Panc1 (cell line): ENCODE measurements around the gene TFEC. TPM values are rescaled to one million over a fixed set of nuclear protein-coding genes. Genes with fewer than 3 reads are reported as not detected.

Experiments
- ATAC-seq: fragments of 200-7000 bp; cut with Tn5 transposase; 2 replicates; pipeline ENCODE4 v1.9.1; 2020; ENCODE audit warnings: mild to moderate bottlenecking, moderate library complexity
- BruUV-seq: library from RNA; stranded (reverse); fragments of 400-500 nt; replicated peaks from 2 replicates; lab custom pipeline; 2021; lab: Mats Ljungman, UMichigan
- CTCF ChIA-PET: fragments of 300-600 bp; sonication (Branson Sonifier 250); formaldehyde crosslinking; loops from one replicate; lab custom pipeline; 2022; ENCODE audit warnings: antibody characterized with exemption; lab: Charles Lee
- POLR2A ChIA-PET: fragments of 300-600 bp; sonication (Branson Sonifier 250); formaldehyde crosslinking; loops from one replicate; lab custom pipeline; 2022; ENCODE audit warnings: antibody characterized with exemption; lab: Charles Lee
- DNase-seq: peaks from one replicate; pipeline ENCODE4 v3.0.0-alpha.2; 2010; ENCODE audit warnings: low read depth, low spot score
- H3K27ac ChIP-seq: 2 replicates; pipeline ENCODE4 v1.5.1; 2011; ENCODE audit warnings: mild to moderate bottlenecking, low read length, inconsistent platforms
- H3K27me3 ChIP-seq: fragments of 200-500 bp; sonication (Bioruptor generic); 2 replicates; pipeline ENCODE4 v1.6.0; 2014; ENCODE audit warnings: low read length, inconsistent platforms; ENCODE audit not compliant: control insufficient read depth, insufficient read depth
- H3K36me3 ChIP-seq: fragments of 200-500 bp; sonication (Bioruptor generic); 2 replicates; pipeline ENCODE4 v1.5.1; 2014; ENCODE audit warnings: inconsistent platforms, mild to moderate bottlenecking, low read length, moderate library complexity; ENCODE audit not compliant: control insufficient read depth, insufficient read depth
- H3K4me1 ChIP-seq: 2 replicates; pipeline ENCODE4 v1.5.1; 2011; ENCODE audit warnings: inconsistent platforms, mild to moderate bottlenecking, low read length, moderate library complexity; ENCODE audit not compliant: control insufficient read depth, insufficient read depth
- H3K4me3 ChIP-seq, 2 experiments: 2 replicates each; pipeline ENCODE4 v1.5.1; 2011 to 2012; ENCODE audit warnings: low read depth in 2 of 2, low read length in 2 of 2, mild to moderate bottlenecking in 2 of 2, inconsistent platforms in 1 of 2, moderate library complexity in 1 of 2
- H3K9me3 ChIP-seq: fragments of 200-500 bp; sonication (Bioruptor generic); 2 replicates; pipeline ENCODE4 v1.5.1; 2014; ENCODE audit warnings: low read depth, mild to moderate bottlenecking, inconsistent platforms, low read length, moderate library complexity; ENCODE audit not compliant: control insufficient read depth, insufficient read depth
- POLR2AphosphoS5 ChIP-seq: IDR thresholded peaks from 2 replicates; pipeline ENCODE4 v1.6.1; 2012; ENCODE audit warnings: mild to moderate bottlenecking, low read depth, low read length, moderate library complexity
- REST ChIP-seq, 2 experiments: IDR thresholded peaks; 2 replicates each; pipeline ENCODE4 v1.6.1; 2011 to 2012; ENCODE audit warnings: low read depth in 2 of 2, control low read depth in 1 of 2, low read length in 1 of 2, mild to moderate bottlenecking in 1 of 2, moderate library complexity in 1 of 2; ENCODE audit not compliant: insufficient read depth in 1 of 2
- SIN3A ChIP-seq: IDR thresholded peaks from 2 replicates; pipeline ENCODE4 v1.6.1; 2012; ENCODE audit warnings: low read depth, mild to moderate bottlenecking, low read length, moderate library complexity, borderline replicate concordance; ENCODE audit not compliant: insufficient read depth
- TCF7L2 ChIP-seq: IDR thresholded peaks from 2 replicates; pipeline ENCODE4 v1.6.1; 2011; ENCODE audit warnings: mild to moderate bottlenecking, low read depth, low read length, inconsistent platforms
- in situ Hi-C: cut with HindIII; loops from 2 replicates; pipeline ENCODE4 v1.10.0; 2016; ENCODE audit warnings: low sequenced_read_pairs, low pct_unique_long_range_greater_than_20kb
- intact Hi-C: fragments of 100-400 bp; cut with micrococcal nuclease; formaldehyde crosslinking; loops from one replicate; pipeline ENCODE4 v1.10.0; 2022; ENCODE audit not compliant: unreplicated experiment
- total RNA-seq: library from RNA; stranded (reverse); gene quantifications from one replicate; pipeline ENCODE4 v1.2.1, GENCODE V29; 2021; ENCODE audit not compliant: unreplicated experiment
- TF ChIP-seq, protein P1 (sequence below): fragments of 450-650 bp; IDR thresholded peaks from 2 replicates; pipeline ENCODE4 v1.5.1; 2017; ENCODE audit warnings: mild to moderate bottlenecking

Gene TFEC
- total RNA-seq, 1 experiment from 2014 or later = not detected

GRCh38 chr7:115980159-115980558 is 50.4 kb downstream of the TFEC start:
- Histone ChIP-seq H3K36me3 (no peaks in the 10 kb centered on the region), H3K4me1 (no peaks in the 10 kb centered on the region), H3K9me3 (no peaks in the 10 kb centered on the region), H3K27ac (no peak overlapping the region), H3K4me3 (no peak overlapping the region), H3K27me3 (no peaks in the 10 kb centered on the region)
- TF ChIP-seq TCF7L2 (no peak), POLR2AphosphoS5 (no peak), SIN3A (no peak), REST (IDR thresholded peaks at IDR 0.05; ENCODE audit: insufficient read depth in 1 of 2, low read depth in 2 of 2, low read length in 1 of 2) (no peak)
- TF ChIP-seq, protein P1, sequence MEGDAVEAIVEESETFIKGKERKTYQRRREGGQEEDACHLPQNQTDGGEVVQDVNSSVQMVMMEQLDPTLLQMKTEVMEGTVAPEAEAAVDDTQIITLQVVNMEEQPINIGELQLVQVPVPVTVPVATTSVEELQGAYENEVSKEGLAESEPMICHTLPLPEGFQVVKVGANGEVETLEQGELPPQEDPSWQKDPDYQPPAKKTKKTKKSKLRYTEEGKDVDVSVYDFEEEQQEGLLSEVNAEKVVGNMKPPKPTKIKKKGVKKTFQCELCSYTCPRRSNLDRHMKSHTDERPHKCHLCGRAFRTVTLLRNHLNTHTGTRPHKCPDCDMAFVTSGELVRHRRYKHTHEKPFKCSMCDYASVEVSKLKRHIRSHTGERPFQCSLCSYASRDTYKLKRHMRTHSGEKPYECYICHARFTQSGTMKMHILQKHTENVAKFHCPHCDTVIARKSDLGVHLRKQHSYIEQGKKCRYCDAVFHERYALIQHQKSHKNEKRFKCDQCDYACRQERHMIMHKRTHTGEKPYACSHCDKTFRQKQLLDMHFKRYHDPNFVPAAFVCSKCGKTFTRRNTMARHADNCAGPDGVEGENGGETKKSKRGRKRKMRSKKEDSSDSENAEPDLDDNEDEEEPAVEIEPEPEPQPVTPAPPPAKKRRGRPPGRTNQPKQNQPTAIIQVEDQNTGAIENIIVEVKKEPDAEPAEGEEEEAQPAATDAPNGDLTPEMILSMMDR = no peak
- intact Hi-C loops (no loop called here), in situ Hi-C loops (no loop called here)
- ChIA-PET POLR2A (no interaction called here), CTCF (no interaction called here)
- DNase-seq (no peak), ATAC-seq (no peak)
- BruUV-seq = no TSS peak

DNA sequence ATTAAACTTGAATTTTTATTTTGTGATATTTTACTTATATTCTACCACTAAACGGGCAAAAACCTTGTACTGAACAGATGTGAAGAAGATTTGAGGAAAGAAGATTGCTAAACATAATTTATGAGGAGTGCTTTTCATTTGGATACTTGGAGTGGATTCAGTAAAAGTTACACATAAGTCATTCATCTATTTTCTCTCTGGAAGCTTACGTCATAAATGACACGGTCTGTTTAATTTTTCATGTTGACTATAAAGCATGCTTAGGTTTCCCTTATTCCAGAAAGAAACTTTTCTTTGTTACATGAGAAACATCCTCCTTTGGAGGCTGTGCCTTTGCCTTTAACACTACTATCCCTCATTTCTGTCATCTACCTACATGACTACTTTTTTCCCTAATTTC is 53.9 kb downstream of the TFEC start:
- Histone ChIP-seq H3K4me3 (no peak overlapping the region), H3K9me3 (no peaks in the 10 kb centered on the region), H3K27ac (no peak overlapping the region), H3K27me3 (no peaks in the 10 kb centered on the region), H3K36me3 (no peaks in the 10 kb centered on the region), H3K4me1 (no peaks in the 10 kb centered on the region)
- ChIA-PET CTCF (no interaction called here), POLR2A (no interaction called here)
- no peak for ATAC-seq
- intact Hi-C loops (no loop called here), in situ Hi-C loops (no loop called here)
- BruUV-seq = no TSS peak
- DNase-seq = no peak
- TF ChIP-seq TCF7L2 (no peak), REST (IDR thresholded peaks at IDR 0.05; ENCODE audit: insufficient read depth in 1 of 2, low read depth in 2 of 2, low read length in 1 of 2) (no peak), SIN3A (no peak), POLR2AphosphoS5 (no peak)
- TF ChIP-seq, protein P1 = no peak
